NAMALWA (cell line): ENCODE data around the gene CSF2RB.

ENCODE experiments used
- DNase-seq: peaks from one replicate; pipeline ENCODE4 v3.0.0-alpha.2; 2015; ENCODE audit warnings: low spot score

The CSF2RB gene

DNA sequence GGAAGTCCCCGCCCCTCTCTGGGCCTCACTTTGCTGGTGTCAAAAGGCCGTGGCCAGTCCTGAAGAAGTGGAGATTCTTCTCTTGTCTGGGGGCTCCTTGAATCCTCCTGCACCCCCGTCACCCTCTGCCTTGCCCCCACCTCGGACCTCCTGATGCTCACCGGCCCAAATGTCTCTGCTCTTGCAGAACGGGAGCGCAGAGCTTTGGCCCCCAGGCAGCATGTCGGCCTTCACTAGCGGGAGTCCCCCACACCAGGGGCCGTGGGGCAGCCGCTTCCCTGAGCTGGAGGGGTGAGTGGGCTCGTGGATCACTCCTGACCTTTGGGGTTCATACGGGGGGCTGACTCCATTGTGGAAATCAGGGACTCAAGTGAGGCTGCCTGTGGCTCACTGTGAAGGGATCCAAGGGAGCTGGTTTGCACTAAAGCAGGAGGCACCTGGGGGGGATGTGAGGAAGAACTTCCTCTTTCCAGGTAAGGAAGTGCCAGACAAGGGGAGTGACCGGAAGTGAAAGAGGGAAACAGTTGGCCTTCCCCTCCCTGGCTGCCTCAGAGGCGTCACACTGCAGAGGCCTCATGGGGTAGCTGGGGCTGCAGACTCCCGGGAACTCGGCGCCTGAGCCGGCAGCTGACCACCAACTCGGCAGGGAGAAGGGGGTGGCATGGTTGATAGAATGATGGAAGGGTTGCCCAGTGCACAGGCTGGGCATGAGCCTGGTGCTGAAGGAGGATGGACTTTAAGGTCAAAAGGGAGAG lies 23.1 kb downstream of the CSF2RB start:
- no peak for DNase-seq

DNA sequence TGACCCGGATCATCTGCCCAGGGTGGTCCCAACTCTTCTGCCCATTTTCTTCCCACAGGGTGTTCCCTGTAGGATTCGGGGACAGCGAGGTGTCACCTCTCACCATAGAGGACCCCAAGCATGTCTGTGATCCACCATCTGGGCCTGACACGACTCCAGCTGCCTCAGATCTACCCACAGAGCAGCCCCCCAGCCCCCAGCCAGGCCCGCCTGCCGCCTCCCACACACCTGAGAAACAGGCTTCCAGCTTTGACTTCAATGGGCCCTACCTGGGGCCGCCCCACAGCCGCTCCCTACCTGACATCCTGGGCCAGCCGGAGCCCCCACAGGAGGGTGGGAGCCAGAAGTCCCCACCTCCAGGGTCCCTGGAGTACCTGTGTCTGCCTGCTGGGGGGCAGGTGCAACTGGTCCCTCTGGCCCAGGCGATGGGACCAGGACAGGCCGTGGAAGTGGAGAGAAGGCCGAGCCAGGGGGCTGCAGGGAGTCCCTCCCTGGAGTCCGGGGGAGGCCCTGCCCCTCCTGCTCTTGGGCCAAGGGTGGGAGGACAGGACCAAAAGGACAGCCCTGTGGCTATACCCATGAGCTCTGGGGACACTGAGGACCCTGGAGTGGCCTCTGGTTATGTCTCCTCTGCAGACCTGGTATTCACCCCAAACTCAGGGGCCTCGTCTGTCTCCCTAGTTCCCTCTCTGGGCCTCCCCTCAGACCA lies 24.0 kb downstream of the CSF2RB start:
- DNase-seq, result no peak

DNA sequence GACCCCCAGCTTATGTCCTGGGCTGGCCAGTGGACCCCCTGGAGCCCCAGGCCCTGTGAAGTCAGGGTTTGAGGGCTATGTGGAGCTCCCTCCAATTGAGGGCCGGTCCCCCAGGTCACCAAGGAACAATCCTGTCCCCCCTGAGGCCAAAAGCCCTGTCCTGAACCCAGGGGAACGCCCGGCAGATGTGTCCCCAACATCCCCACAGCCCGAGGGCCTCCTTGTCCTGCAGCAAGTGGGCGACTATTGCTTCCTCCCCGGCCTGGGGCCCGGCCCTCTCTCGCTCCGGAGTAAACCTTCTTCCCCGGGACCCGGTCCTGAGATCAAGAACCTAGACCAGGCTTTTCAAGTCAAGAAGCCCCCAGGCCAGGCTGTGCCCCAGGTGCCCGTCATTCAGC lies 24.6 kb downstream of the CSF2RB start:
- no peak for DNase-seq

DNA sequence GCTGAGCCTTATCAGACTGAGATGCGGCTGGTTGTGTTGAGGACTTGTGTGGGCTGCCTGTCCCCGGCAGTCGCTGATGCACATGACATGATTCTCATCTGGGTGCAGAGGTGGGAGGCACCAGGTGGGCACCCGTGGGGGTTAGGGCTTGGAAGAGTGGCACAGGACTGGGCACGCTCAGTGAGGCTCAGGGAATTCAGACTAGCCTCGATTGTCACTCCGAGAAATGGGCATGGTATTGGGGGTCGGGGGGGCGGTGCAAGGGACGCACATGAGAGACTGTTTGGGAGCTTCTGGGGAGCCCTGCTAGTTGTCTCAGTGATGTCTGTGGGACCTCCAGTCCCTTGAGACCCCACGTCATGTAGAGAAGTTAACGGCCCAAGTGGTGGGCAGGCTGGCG lies 25.5 kb downstream of the CSF2RB start:
- no peak for DNase-seq

DNA sequence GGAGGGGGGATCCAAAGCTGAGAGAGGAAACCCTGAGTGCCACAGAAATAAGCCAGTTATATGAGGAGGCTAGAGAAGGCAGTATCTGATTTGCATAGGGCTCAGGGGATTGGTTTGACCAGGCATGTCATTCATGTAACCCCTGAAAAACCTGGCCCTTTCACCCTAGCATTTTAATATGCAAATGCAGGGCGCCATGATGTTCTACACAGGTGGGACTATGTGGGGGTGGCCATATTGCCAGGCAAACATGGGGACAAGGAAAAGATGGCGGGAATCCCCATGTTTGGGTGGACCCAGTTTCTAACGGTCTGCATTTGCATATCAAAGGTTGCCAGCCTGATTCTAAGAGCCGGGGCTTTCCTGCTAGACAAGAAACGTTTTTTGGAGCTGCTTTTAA lies 27.2 kb downstream of the CSF2RB start:
- DNase-seq, result peak; percentile 82

DNA sequence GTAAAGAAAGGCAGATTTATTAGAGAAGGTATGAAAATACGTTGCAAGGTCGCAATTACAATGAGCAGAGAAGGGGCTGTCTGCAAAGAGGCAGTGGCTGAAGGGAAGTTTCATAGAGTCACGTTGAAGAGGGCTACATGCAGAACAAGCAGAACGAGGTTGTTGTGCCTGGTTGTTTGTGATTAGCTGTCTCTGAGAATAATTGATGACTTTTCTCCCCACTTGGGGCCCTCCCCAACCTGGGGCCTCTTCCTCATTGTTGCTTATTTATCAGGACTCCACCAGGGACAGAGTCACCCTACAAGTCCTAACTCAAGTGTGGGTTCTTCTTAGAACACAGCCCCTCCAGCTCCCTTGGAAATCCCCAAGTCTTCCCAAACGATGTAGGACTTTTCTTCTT lies 29.1 kb downstream of the CSF2RB start:
- DNase-seq, result no peak

DNA sequence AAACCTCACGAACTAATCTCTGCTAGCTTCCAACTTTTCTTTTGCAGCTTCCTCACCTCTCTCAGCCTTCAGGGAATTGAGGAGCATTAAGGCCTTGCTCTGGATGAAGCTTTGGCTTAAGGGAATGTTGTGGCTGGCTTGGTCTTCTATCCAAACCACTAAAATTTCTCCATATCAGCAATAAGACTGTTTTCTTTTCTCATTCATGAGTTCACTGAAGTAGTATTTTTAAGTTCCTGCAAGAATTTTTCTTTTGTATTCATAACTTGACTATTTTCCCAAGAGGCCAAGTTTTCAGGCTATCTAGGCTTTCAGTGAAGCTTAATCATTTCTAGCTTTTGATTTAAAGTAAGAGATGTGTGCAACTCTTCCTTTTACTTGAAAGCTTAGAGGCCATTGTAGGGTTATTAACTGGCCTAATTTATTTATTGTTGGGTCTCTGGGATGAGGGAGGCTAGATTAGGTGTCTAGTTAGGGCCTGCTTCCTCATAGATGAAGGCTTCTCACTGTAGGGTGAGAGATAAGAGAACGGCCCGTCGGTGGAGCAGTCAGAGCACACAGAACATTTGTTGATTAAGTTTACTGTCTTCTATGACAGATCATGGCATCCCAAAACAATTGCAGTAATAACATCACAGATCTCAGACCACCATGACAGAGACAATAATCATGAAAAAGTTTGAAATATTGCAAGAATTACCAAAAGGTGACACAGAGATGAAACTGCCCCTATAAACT lies 33.2 kb downstream of the CSF2RB start:
- DNase-seq, result no peak

DNA sequence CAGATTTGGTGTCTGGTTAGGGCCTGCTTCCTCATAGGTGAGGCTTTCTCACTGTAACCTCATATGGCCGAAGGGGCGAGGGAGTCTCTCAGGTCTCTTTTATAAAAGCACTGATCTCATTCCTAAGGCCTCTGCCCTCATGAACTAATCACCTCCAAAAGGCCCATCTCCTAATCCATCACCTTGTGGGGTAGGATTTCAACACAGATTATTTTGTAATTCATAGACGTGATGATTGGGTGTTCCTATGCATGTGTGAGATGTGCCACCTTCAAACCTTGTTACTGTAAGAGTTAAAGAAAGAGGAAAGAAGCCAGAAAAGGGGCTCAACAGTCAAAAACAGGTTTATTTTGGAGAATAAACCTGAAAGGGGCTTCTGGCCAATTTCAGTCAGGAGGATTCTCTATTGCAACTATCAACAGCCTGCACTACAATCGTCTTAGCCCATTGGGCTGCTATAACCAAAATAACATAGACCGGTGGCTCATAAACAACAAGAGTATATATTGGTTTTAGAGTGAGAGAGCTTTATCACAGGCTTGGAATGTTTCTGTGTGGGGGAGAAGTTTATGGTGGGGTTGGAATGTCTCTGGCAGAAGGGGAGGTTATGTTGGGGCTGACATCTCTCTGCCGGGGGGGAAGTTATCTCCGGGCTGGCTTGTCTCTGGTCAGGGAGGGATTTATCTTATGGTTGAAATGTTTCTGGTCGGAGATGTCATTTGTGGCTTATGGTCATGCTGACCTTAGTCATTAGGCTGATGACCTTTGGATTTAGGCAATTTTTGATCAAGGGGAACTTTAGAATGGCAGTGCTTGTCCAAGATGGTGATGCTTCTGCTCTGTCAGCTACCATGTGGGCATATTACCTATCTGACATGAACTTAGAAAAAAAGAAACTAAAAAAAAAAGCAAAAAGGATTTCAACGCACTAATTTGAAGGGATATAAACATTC lies 35.1 kb downstream of the CSF2RB start:
- DNase-seq, result no peak

DNA sequence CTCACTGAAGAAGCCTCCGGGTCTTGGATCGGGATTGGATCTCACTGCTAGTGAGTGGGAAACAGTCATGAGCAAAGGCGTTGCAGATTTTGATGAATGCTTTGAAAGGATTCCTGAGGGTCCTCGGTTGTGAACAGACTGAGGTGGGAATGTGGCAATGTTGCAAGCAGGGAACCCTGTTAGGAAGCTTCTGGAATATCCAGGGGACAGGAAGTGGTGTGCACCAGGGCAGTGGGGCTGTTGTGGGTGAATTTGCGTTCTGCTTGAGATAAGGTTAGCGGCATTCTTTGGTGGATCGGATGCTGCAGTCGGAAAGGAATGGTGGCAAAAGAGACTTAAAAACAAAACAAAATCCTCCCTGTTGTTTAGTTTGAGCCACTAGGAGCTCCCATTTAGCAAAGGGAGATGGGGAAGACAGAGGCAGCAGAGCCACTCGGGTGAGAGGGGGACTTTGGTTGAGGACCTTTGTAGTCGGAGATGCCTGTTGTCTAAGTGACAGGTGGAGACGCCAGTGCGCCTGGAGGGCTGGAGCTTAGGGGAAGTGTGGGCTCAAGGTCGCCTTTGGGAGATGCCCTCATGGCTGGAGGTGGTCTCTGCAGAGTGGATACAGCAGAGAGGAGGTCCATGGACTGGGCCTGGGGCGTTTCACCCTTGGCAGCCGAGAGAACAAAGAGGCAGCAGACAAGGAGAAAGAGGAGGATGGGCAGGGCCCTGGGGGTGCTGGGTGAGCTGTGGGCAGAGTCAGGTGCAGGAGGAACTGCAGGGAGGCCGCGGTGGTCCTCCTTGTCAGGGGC lies 37.6 kb downstream of the CSF2RB start:
- no peak for DNase-seq

DNA sequence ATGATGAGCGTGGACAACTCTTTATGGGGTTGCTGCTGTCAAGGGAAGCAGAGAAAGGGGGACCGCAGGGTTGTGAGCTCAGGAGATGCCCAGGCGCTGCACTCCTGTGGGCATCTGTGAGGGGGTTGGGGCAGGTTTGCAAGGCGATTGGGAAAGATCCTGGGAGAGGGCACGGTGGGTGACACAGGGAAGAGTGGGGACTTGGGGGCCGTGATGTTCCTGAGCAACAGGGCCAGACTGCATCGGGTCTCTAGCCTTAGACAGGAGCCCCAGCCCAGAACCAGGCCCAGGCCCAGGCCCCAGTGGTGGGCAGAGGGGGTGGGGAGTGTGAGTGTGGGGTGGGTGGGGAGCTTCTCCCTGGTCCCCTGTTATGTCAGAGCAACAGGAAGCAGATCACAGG lies 38.3 kb downstream of the CSF2RB start:
- DNase-seq, result no peak

DNA sequence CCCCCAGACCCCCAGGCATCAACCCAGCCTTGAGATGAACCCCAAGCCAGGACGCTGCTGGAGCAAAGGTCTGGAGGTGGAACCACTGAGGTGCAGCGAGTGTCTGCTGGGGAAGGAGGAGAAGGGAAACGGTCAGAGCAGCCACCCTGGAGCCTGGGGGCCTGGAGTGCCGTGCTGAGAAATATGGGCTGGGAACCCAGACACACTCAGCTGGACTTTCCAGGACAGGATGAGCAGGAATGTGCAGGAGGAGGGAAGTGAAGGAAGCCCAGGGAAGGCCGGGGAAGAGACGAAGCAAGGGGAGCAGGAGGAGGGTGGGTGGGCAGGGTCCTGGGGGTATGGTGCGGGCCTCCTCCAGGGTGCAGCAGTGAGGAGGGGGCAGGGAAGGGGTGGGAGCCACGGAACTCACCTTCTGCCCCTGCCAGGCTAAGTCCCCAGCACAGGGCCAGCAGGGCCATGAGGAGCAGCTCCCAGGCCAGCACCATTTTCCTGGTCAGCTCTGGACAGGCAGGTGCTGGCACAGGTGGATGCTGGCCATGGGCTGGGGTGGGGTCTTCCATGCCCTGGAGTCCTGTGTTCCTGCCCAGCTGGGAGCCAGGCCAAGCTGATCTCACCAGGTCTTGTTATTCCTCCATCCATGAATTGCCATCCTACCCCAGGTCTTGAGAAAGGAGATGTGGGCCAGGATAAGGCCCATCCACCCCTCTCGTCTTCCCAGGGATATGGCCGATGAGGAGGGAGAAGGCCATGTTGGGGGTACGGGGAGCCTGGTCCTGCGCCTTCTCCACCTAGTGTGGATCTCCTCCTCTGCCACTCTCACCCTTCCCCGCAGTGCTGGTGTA lies 40.0 kb downstream of the CSF2RB start:
- no peak for DNase-seq

DNA sequence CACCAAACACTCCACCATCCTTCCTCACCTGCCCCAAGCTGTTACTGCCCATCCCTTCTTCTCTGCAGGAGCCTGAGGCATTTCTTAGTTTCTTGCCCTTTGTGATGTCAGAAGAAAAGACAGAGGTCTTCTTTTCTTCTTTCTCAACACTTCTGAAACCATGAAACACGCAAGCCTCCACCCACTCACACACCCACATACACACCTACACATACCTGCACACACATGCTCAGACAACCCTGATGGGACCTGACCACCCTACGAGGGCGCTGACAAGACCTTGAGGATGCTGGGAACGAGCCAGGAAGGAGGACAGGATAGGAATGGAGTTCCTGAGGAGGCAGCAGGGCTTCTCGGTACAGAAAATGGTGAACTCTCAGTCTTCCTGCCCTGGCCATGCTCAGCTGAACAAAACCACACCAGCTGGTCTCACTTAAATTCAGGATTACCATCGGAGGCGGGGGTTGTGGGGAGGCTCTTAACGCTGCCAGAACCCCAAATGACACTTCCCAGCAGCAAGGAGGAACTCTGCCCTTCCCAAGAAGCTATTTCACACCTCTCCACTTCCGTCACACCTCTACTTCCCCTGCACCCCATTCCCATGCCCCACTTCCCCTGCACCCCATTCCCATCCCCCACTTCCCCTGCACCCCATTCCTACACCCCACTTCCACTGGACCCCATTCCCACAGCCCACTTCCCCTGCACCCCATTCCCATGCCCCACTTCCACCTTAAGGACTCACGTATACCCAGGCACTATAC lies 41.0 kb downstream of the CSF2RB start:
- no peak for DNase-seq

DNA sequence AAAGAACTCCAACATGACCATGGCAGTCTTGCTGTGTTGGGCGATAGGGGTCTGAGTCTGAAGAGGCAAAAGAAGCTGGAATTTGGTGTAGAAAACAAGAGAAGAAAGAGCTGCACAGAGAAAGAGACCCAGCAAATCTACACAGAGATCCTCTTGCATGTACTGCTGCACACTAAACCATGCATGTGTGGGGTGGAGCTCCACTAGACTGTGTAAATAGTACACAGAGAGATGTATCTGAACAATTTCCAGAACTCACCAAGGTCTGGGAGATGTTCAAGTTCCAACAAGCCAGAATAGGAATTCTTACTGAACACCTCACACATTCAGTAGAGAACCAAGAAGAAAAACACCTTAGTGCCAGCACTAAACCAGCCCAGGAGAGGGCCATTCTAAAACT lies 42.3 kb downstream of the CSF2RB start:
- no peak for DNase-seq

DNA sequence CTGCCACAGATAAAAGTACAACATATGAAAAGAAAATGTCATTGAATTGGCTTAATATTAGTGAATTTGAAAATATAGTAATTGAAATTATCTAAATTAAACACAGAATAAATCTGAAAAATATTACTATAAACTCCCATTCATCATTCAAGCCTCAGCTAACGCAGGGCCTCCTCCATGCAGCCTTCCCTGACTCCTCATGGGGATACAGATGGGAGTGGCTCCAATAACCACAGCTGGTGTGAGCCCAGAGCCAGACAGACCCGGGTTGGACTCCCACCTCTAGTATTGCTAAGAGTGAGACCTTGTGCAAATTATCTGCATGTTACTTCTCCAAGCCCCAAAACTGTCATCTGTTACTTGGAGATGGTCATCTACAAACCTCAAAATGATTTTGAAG lies 44.9 kb downstream of the CSF2RB start:
- no peak for DNase-seq

DNA sequence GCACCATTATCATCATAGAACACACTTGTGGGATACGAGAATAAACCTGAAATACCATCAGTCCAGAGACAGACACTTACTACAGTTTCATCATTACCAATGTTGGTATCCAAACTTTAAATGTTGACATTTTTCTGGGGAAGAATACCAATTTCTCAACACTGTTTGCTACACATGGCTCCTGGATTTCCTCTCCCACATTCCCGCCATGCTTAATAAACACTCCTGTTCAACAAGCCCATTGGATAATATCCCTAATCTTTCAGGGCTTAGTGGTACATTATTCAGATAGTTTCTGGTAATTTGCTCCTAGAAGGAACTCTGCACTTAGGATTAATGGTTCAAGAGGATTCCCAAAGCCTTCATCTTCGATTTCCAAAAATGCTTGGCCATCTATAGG lies 48.2 kb downstream of the CSF2RB start:
- DNase-seq, result no peak

DNA sequence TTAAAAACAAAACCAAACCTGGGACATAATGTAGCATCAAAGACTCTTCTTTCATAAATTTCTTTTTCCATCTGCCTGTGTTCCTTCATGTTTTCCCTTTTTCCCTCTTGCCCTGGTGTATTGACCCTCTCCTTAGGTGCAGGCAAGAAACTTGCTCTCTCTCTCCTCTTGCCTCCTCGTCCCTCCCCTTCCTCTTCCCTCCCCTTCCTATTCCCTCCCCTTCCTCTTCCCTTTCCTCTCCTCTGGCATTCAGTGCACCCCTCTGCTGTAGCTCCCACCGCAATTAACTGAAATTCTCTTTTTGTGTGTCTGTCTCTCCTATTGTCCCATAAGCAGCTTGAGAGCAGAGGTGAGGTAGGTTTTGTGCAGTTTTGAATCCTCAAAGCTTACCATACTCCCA lies 49.9 kb downstream of the CSF2RB start:
- no peak for DNase-seq

DNA sequence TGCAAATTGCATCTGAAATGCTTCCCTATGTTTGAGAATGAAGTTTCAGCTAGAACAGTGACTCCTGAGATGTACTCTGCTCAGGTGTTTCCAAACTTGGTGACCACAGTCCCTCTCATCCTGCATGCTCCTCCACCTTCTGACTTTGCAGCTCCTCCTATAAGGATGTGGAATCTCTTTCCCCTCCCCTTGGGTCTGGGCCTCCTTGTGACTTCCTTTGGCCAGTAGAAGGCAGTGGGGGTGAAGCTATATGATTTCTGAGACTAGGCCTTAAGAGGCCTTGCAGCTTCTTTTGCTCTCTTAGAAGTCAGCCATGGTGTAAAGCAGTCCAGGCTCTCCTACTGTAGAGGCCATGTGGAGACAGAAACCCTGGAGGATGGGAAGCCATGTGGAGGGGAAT lies 50.7 kb downstream of the CSF2RB start:
- DNase-seq, result no peak

DNA sequence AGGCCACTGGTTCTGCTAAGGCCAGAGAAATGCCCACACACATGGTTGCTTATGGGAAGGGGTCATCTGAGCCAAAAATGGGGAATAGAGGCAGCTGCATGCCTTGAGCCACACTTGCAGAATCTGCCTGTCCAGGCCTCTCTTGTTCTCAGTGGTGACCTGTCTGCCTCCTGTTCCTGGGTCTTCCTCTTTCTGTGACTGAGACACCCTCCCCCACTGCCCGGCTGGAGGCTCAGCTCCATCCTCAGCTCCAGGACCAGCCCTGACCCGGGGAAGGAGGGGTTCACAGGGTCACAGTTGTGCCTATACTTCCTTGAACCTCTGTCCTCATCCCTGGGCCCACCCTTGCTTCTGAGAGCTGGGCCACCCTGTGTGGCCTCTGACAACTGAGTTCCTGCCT lies 52.3 kb downstream of the CSF2RB start:
- DNase-seq, result no peak

DNA sequence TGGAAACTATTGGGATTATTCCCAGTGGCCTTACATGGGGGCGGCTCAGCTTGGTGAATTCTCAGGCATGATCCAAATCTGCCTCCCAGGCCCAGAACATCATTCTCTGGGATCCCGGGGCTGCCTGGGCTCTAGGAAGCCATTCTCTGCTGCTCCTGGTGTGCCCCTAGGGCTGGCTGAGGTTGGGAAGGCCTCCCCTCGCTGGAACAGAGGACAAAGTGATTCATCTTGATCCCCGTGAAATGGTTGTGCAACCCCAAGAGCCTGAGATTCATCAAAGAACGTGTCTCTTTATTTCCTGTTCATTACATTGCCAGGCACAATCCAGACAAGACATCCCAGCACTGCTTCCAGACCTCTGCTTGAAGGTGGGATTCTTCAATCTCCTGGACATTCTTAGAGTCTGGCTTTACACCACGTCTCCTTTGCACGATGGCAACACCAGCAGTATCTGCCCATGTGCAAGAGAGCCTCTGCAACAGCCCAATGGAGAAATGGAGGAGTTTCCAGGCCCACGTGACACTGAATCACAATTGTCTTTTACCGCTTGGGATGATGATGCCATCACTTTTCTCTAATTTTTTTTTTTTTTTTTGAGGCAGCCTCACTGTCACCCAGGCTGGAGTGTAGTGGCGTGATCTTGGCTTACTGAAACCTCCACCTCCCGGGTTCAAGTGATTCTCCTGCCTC lies 53.6 kb downstream of the CSF2RB start:
- DNase-seq, result no peak
